GM21367 (cell line): ENCODE results near the gene AKR1C2.
"Not testable (repeated sequence)": the region's sequence is repeated elsewhere in the genome, so short reads cannot be mapped to it uniquely, and the experiment has no call there.

ENCODE experiments used
- ATAC-seq: cut with Tn5 transposase; IDR thresholded peaks from one replicate; pipeline ENCODE4 v1.9.1; 2021; ENCODE audit not compliant: unreplicated experiment

Gene AKR1C2

DNA sequence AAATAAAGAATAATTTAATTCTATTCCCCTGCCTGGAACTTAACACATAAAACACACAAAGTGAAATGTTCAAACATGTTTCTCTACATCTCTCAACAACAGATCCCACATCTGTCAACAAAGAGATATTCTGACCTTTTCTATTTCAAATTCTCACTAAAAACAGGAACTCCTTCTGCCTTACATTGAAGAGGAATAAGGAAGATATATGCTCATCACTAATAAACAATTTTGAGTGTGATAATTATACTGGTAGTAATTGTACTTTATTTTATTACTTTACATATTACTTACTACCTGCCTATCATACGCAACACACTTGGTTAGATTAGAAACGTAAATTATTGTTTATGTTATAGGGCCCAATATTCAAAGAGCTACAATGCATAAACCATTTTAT lies 13.4 kb downstream of the AKR1C2 start:
- ATAC-seq = no peak

DNA sequence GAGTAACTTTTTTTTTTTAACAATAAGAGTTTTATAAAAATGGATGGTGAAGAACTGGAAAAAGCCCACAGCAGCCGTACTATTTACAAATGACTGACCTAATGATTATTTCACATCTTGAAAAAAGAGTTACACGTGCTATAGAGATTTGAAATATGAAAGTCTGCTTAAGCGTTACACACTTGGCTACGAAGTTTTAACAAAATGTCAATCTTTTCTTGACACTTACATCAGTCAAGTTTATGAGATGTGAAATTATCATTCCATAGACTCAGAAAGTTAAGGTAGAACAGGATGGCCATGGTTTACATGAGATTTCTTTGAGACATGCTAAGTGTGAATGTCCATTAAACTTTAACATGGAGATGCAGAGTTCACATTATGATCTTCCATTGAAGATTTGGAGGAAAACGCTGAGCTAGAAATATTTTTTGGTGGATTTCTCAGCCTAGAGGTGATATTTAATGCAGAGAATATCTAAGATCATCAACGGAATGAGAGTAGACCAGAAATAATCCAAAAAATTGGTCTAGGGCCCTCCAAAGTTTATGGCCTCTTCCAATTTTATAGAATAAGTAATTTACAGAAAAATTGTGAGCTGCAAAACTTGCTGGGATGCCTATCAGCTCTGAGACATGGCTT lies 15.5 kb downstream of the AKR1C2 start:
- ATAC-seq = not testable (repeated sequence)

DNA sequence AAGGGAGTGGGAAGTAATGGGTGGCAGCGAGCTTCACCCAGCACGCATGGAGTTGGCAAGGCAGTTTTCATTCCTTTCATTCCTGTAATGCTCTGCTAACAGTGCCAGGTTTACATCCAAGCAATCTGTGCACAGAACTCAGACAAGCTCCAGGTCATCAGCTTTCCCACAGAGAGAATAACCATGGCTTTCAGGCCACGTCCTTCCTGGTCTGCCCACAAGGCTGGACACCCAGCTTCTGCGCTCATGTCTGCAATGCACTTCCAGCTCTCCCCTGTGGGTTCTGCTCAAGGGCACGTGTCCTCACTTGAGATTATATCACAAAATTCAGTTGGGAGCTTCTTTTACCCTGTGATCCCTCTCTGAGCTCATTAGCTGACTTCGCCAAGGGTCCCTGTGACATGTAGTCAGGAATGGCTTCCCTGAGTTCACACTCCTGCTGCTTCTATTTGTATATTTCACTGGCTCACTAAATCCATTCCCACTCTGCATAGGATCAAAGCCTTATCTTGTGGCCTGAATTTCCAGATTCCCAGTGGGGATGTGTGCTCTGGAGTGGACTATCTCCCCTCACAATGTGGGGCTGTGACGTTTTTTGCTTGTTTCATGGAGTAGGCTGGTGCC lies 18.6 kb downstream of the AKR1C2 start:
- ATAC-seq = no peak

DNA sequence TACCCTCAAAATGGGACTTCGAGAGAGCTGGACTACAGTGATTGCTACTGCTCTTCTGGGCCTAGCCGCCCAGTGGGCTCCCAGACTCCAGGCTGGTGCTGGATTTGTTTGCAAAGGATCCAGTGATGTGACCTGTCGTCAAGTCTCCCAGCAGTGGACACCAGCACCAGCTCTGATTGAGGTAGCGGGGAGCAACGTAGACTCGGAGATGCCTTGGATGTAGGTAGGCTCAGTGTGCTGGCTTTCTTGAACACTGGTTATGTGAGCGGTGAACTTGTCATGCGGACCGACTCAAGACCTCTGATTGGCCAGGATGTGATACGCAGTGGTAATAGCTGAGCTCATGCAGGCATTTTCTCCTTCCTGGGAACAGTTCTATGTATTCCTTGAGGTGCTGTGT lies 19.4 kb downstream of the AKR1C2 start:
- no peak for ATAC-seq

DNA sequence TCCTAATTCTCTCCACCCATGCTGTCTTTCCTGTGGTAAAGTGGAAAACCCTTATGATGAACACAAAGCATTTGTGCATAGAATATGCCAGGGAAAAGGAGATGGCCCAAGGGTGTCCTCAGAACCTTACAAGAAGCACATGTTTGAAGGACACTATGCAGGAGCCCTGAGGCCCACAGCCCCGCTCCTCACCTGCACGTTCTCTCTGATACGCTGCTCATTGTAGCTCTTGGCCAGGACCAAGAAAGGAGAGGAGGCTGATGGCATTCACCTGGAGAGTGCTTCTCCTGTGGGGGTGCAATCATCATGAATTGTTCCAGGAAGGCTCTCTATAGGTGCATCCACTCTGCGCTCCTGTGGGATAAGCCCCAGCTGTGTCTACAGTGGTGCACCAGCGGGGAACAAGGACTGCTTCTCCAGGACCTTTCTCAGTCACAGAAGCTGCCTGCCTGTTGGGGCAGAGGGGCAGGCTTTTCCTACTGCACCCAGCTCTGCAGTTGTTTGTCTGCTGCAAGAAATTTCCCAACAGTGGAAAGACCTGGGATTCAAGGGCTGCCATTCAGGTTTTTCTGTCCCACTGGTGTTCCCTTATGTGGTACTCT lies 19.9 kb downstream of the AKR1C2 start:
- ATAC-seq = no peak

DNA sequence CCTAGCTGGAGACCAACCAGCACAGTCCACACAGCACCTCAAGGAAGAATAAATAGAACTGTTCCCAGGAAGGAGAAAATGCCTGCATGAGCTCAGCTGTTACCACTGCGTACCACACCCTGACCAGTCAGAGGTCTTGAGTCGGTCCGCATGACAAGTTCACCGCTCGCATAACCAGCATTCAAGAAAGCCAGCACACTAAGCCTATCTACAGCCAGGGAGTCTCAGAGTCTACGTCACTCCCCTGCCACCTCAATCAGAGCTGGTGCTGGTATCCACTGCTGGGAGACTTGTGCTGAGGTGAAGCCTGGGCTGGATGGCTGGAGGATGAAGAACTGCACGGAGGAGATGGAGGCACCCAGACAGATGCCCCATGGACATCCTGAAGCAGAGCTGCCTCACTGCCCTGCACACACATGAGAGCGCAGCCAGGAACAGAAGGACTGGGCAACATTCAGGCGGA lies 20.9 kb downstream of the AKR1C2 start:
- ATAC-seq = no peak

DNA sequence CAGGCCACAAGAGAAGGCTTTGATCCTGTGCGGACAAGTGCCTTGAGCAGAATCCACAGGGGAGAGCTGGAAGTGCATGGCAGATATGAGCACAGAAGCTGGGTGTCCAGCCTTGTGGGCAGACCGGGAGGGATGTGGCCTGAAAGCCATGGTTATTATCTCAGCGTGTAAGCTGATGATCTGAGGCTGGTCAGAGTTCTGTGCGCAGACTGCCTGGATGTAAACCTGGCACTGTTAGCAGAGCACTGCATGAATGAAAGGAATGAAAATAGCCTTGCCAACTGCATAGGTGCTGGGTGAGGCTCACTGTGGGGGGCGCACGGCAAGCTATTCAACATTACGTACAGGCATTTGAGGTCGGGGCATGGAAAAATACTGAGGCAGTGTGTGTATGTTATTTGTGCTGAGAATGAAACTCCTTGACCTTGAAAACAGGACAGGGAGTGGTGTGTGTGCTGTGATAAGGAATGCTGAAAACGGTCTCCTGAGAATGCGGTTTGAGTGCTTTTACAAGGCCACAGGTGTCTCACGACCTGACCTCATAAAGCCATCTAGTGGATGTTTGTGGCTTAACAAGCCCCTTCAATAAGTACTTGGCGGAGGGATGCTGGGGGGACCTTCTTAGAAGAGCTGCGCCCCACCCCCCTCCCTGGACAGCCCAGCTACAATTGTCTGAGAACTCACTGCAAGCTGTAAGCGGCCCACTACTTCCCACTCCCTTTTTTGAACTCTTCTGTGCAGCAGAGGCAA lies 21.8 kb downstream of the AKR1C2 start:
- ATAC-seq = no peak

DNA sequence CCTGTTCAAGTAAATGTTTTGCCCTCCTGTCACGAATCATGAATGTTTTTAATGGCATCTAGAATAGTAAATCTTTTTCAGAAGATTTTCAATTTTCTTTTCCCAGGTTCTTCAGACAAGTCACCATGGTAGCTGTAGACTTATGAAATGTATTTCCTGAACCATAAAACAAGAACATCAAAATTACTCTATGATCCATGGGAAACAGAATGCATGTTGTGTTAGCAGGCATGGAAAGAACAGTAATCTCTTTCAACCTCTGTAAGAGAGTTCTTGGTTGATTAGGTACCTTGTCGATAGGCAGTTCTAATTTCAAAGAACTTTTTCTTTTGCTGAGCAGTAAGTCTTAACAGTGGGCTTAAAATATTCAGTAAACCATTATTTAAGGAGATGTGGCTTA lies 22.9 kb downstream of the AKR1C2 start:
- ATAC-seq = no peak

DNA sequence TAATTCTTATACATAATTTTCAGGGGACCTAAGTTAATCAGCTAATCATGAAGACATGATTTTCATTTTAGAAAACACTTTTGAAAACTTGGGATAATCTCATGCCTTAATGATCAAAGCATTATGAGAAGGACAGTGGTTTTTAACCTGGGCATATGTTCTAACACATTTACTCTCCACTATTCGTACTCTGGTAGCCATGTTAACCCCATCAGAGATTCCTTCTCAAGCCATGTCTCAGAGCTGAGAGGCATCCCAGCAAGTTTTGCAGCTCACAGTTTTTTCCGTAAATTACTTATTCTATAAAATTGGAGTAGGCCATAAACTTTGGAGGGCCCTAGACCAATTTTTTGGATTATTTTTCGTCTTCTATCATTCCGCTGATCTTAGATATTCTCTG lies 24.8 kb downstream of the AKR1C2 start:
- ATAC-seq = no peak

DNA sequence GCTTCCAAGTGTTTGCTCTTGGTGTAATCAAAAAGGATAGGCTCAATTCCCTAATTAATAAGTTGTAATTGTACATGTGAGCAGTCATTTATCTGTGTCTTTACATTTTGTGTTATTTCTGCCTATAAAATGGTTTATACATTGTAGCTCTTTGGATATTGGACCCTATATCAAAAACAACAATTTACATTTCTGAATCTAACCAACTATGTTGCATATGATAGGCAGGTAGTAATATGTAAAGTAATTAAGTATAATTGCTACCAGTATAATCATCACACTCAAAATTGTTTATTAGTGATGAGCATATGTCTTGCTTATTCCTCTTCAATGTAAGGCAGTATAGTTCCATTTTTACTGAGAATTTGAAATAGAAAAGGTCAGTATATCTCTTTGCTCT lies 26.6 kb downstream of the AKR1C2 start:
- ATAC-seq = no peak

DNA sequence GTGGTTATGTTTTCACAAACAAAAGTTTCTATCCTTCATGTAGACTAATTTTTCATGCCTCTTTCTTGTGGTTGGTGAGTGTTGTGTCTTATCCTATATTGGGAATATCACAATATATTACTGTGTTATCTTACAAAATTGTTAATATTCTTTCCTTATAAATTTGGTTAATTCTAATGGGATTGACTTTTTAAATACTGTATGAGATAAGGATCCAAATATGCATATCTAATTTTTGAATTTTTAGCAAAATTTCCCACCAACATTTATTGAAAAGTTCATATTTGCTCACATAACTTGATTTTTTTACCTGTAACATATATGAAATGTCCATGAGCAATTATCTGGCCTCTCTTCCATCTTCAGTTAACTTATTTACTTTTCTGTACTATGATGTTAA lies 29.3 kb downstream of the AKR1C2 start:
- ATAC-seq = not testable (repeated sequence)

DNA sequence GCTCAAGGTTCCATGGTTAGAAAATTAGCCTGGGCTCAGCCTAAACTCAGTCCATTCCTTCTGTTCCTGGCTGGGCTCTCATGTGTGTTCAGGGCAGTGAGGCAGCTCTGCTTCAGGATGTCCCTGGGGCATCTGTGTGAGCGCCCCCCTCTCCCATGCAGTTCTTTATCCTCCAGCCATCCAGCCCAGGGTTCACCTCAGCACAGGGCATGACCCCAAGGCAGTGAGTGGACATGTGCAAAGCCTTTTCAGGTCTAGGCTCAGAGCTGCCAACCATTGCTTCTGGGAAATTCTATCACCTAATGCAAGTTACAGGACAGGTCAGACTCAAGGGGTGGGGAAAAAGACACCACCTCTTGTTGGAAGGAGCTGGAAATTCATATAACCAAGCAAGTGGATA lies 30.4 kb downstream of the AKR1C2 start:
- not testable (repeated sequence) for ATAC-seq

DNA sequence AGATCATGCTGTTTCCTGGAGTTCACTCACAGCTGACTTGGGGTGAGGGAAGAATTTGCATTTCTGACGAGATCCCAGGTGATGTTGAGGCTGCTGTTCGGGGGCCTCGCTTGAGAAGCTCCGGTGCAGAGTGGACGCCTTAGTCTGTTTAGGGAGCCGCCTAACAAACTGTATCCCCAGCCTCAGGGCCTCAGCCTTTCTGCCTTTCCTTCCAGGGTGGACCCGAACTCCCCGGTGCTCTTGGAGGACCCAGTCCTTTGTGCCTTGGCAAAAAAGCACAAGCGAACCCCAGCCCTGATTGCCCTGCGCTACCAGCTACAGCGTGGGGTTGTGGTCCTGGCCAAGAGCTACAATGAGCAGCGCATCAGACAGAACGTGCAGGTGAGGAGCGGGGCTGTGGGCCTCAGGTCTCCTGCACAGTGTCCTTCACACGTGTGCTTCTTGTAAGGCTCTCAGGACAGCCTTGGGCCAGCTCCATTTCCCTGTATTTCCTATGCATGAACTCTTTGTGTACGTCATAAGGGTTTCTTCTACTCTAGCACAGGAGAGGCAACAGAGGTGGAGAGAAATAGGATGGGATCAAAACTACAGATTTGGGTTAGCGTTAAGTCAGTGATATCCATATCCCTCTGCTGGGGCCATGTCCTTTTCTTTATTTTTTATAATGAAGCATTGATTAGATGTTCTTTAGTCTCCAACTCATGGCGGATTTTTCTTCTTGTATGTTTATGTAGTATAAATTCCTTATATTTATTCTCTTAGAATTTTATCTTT lies 31.1 kb downstream of the AKR1C2 start:
- ATAC-seq = not testable (repeated sequence)

DNA sequence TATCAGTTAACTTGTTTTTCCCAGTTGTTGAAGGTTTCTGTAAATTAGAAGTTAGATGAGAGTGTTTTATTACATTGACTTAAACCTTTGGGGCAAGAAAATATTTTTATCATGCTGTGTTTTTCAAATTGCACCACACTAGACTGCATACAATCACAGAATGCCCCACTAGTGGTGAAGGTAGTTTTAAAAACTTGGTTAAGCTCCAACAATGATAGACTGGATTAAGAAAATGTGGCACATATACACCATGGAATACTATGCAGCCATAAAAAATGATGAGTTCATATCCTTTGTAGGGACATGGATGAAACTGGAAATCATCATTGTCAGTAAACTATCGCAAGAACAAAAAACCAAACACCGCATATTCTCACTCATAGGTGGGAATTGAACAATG lies 33.3 kb downstream of the AKR1C2 start:
- ATAC-seq = not testable (repeated sequence)

DNA sequence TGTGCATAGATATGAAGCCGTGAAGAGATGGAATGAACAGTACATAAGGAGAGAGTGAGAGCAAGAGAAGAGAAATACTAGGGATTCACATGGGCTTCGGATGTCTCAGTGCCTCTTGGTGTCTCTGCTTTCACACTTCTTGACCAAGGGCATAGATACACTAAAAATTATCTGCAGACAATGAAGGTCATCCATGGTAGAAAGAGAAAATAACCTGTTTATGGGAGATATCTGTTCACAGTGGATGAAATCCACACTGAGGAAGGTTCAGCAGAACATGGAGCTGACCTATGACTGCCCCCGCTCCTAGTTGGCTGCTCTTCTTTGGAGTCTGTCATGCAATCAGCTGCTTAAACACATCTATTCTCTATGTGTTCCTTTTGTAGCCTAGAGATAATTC lies 34.4 kb downstream of the AKR1C2 start:
- not testable (repeated sequence) for ATAC-seq

DNA sequence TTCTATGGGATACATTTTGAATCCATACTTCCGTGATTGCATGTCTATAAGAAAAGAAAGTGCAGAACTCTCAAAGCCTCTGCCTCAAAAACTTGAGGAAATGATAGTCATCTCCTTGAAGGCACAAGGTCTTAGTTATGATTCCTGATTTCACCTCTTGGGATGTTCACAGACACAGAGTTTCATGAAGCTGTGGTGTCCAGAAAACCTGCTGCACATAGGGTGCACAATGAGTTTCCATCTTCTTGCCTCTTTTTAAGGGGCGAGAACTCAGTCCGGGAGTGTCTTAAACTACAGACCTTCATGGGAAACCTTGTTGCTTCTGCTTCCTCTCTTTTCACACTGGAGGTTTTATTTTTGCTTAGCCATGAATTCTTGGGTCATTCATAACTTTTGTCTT lies 36.5 kb downstream of the AKR1C2 start:
- ATAC-seq = not testable (repeated sequence)

DNA sequence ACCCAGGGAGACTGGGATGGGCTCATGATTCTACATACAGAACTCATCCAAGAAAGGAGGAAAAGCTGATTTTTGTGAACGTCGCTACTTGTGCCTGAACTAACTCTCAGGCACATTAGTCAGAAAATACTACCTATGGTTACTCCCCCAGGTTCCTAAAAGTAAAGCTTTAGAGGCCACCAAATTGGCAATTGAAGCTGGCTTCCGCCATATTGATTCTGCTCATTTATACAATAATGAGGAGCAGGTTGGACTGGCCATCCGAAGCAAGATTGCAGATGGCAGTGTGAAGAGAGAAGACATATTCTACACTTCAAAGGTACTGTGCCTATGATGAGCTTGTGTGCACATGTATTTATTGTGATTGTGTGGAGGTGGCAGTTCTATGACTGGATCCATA lies 37.9 kb downstream of the AKR1C2 start:
- not testable (repeated sequence) for ATAC-seq

DNA sequence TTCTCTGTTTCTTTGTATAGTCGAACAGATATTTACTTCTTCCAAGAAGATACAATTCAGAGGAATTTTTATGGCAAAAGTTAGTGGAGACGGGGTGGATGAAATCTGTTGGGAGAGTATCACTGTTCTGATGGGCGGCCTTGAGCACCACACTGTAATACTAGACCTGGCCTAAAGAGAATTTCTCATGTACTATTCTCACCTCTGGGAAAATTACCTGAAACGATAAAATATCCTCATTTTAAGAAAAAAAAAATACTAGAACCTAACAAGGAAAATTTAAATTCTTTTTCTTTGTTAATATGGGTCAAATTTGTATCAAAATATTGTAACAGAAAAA lies 39.9 kb downstream of the AKR1C2 start:
- ATAC-seq = not testable (repeated sequence)

DNA sequence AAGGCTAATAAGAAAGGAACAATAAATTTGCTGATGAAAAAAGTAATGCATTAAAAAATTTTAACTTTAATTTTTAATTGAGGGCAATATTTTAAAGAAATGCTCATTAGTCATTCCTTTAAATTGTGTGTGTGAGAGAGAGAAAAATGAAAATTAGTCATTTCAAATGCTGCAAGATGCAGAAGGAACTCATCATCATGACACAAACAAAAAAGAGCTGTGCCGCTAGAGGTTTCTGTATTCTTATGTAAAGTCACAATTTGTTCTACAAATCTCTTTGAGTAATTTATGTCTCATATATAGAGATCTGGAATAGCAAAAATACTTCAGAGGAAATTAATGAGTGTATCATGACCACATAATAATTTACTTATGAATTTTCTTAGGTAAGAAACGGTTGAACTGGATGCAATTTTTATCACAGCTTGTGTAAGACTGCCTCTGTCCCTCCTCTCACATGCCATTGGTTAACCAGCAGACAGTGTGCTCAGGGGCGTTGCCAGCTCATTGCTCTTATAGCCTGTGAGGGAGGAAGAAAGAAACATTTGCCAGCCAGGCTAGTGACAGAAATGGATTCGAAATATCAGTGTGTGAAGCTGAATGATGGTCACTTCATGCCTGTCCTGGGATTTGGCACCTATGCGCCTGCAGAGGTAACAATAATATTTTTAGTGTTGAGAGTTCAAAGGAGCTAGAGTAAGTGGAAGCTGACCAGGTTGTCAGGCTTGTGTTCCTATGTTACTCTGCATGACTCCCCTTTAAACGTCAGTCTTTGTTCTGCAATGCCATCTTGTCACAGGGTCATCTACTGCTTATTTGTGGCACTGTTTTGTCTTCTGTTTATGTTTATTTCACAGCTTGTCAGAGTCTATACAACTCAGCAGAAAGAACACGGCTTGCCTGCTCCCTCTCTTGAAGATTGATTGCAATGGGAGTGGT lies 40.5 kb downstream of the AKR1C2 start, which contains the start of gene AKR1C1:
AKR1C1 (plus strand) TSS at position 540 of the 939 bp plus-strand sequence; CDS start at position 570, 30 bp downstream.
- ATAC-seq = not testable (repeated sequence)

DNA sequence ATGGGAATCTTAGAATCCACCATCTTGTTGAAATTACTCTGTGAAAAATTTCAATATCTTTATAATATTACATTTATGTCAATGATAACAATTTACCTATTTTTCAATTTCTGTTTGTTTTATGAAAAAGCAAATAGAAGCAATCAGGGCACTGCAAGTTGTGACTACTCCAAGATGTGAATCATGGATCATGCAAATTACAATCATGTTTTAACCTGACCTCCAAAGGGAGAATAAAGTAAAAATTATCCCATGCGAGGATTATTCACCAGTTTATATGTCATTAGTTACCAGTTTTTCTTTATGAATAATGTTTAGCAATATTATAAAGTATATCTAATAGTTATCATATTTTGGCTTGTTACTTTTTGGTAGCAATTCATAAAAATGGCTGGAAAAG lies 41.3 kb downstream of the AKR1C2 start:
- ATAC-seq = not testable (repeated sequence)
